HG02610 (cell line): ENCODE data around the gene TTLL8.

Experiments used
- ATAC-seq: cut with Tn5 transposase; IDR thresholded peaks from one replicate; pipeline ENCODE4 v1.9.1; 2021; ENCODE audit warnings: mild to moderate bottlenecking, moderate library complexity; ENCODE audit not compliant: unreplicated experiment

TTLL8 gene

DNA sequence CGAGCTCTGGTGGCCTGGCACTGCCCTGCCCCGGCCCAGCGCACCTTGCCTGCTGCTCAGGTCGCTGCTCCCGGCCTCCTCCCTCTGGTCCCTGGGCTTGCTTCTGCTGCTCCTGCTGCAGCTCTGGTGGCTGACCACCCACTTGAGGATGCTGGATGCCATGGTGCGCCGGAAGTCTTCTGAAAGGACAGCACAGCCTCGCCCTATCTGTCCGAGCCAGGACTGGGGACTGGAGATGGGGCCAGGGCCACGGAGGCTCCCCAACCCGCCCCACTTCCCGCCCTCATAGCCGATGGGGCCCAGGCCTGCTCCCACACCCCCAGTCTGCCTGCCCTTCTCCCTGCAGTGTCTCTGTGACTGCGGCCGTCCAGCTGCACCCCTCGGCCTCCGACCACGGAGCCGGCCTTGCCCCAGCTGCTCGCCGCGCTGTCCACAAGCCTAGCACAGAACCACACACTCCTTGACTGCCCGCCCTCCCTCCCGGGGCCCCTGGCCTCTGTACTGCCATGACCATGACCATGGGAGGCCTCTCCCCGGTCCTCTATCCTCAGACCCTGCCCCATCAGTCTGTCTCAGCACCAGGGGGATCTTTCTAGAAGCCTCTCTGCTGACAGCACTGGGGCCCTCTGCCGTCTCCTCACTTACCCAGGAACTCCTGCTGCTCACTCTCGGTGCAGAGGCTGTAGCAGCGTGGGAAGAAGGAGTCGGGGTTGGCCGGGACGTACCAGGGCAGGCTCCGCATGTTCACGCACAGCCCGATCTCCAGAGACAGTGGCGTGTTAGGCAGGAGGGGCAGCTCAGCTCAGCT is 12.7 kb downstream of the TTLL8 start:
- no peak for ATAC-seq

DNA sequence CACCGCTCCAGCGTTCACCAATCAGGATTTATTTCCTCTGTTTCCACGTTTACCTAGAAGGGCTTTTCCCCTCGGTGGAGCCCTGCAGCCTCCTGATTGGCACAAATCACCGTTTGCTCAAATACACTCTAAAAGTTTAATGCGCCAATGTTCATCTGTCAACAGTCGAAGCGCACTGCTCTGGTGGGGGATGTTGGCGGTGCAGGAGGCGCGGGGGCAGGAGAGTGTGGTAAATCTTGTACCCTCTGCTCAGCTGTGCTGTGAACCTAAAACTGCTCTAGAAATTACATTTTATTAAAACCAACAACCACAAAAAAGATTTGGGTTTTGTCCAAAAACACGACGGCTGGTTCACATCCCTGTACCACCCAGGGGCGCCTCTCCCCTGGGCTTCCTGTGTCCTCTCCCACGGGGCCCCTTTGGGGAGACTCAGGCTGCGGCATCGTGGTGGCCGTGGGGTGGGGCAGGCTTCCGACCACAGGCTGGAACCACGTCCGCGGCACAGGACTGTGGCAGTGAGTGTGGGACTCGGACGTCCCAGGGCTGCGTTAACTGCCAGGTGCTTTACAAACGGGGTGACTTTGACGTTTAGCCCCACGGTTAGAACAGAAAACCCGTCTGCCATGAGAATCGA is 13.5 kb downstream of the TTLL8 start:
- ATAC-seq, result no peak

DNA sequence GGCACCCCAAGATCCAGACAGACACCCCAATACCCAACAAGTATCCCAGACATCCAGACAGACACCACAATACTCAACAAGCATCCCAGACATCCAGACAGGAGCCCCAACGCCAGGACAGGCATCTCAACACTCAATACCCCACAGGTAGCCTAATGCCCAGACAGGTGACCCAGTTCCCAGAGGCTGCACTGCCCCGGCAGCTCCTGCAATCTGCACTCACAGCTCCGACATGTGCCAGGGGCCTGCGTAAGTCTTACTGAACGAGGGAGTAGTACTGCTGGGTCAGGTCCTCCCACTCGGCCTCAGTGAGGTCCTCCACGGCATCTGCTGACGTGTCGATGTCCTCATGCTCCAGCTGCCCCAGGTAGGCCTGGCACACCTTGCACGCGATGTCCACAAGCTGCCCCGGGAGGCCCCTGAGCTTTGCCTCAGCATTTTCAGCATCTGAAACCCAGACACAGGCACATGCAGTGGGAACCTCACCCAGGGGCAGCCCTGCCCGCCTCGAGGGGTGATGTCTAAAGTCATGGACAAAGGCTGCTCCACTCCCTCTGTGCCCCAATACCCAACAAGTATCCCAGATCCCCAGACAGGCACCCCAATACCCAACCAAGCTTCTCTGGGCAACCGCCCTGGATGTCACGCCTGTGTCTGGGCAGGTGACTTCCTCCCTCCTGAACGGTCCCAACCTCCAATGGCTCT is 16.6 kb downstream of the TTLL8 start:
- no peak for ATAC-seq

DNA sequence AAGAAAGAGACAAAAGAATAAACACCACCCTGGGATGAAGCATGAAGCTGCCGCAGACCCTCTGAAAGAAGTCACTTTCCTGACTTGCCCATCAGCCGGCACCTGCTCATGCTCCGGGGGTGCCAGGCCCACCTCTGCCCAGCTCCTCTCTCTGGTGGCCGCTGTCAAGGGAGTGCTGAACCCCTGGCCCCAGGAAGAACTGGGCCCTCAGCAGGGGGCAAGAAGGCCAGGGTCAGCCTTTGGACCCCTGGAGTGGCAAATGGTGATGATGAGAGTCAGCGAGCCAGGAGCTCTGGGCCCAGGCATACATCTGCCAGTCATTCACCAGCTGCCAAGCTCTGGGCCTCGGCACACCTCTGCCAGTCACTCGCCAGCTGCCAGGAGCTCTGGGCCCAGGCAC is 17.4 kb downstream of the TTLL8 start:
- no peak for ATAC-seq

DNA sequence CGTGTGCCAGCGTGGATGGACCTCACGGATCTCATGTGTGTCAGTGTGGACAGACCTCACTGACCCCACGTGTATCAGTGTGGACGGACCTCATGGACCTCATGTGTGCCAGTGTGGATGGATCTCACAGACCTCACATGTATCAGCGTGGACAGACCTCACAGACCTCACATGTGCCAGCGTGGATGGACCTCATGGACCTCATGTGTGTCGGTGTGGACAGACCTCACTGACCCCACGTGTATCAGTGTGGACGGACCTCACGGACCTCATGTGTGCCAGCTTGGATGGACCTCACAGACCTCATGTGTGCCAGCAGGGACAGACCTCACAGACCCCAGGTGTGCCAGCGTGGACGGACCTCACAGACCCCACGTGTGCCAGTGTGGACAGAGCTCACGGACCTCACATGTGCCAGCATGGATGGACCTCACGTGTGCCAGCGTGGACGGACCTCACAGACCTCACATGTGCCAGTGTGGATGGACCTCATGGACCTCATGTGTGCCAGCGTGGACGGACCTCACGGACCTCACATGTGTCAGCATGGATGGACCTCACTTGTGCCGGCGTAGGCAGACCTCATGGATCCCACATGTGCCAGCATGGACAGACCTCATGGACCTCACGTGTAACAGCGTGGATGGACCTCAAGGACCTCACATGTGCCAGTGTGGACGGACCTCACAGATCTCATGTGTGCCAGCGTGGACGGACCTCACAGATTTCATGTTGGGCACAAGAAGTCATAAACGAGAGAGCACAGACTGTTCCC is 18.2 kb downstream of the TTLL8 start:
- ATAC-seq, result no peak

DNA sequence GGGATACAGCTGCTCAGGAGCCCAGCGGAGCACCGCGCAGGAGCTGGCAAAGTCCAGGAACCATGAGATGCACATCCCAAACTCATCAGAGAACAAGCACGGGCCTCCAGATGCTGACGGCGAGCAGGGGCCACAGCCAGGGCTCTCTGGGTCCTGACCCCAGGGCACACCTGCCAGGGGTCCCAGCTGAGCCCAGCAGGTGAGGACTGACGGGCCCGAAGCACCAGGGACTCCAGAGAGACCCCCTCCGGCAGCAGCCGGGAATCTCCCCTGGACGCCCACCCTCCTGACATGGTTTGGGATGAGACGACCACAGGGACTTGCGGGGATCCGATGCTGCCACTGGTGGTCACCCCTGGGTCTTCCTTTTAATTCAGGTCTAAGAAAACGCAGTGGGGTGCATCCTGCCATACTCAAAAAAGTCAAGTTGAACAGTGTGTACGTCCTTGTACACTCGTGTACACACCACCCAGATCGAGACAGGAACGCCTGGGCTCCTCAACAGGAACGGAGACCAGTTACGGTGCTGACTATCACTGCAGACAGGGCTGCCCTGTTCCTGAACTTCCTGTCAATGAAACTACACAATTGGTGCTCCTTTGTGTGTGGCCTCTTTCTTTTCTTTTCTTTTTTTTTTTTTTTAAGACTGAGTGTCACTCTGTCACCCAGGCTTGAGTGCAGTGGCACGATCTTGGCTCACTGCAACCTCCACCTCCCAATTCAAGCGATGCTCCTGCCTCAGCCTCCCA is 21.9 kb downstream of the TTLL8 start:
- ATAC-seq, result no peak

DNA sequence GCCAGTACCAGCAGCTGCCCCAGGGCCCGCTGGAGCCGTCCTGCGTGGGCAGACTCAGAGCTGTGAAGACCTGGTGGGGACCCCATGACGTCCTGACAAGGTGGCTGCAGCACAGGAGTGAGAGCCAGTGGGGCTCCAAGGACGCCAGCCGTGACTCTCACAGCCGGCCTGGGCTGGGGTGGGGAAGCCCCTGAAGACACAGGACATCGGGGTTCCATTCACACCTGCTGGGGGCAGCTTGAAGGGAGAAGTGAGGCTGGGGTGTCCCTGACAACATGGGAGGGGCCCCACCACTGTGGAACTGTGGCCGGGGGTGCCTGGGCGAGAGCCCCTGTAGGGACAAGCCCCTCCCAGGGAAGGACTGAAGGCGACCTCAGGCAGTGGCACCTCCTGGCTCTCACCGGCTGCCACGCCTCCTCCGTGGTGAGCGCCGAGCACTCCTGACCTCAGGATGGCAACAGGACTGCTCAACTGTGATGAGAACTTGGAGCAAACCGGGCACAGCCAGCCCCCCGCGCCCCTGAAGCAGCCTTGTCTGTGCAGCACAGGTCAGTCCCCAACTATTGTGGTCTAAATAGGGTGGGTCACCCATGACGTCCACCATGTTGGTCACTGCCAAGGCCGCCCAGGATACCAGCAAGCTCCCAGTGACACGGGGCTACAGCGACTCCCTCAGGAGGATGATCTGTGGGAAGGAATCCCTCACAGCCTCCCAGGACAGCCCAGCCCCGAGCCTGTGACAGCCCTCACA is 22.8 kb downstream of the TTLL8 start:
- ATAC-seq, result no peak

DNA sequence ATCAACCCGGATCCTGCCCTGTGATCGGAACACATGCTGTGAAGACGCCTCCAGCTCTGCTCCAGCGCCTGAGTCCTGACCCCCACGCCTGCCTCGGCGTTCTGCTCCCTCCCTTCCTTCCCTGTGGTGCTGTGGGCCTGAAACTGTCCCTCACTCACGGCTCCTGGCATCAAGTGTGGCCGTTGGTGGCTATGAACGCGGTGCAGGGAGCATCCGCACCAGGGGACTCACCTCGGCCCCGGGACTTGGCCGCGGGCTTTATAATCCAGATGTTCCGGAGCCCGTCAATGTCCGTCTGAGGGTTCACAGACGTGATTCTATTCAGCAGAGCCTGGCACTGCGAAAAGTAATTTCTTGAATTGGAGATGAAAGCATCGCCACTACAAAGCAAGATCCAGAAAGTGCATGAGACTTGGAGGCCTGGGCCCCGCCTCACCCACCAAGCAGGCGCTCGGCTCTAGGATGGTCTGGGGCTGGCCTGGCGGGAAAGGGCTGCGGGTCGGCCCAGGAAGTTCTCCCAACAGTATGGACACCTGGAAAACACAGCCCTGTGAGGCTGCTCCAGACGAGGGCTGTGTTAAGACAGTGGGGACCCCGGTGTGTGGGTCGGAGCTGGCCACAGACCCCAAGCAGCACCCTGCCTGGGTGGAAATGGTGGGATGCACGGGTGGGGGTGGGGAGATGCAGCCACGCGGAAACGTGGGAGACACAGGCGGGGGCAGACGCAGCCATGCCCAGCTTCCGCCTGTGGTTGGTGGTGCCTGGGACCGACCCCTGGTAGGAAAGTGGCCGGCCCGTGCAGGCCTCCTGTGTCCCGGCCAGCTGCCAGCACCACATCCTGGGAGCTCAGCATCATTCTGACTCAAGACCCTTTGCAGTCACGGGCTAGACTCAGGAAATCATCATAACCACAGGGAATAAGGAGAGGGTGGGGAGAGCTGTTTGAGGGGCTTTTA is 23.7 kb downstream of the TTLL8 start:
- ATAC-seq, result no peak

DNA sequence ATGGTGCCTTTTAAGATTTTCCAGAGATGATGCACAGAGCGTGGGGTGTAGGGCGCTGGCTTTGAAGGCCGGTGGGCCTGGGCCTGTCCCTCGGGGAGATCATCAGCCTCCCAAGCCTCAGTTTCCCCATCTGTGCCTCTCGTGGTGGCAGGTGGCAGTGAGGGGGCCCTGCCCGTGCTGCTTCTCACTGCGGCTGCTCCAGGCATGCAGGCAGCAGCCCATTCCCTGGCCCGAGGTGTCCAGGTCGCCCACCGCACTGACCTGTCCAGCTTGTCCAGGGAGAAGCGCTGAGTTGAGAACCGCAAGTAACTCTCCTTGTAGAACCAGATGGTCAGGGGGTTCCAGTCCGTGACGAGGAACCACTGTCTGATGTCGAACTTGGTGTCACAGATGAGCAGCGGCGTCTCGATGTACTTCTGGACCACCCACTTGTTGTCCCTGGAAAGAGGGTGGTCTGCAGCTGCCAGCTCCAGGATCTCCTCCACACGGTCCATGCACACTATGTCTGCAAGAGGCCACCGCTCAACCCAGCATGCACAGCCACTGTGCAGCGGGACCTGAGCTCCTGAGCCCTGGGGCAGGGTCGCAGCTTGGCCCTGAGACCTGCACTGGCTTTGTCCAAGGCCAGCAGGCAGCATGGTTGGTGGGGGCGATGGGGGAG is 25.0 kb downstream of the TTLL8 start:
- no peak for ATAC-seq

DNA sequence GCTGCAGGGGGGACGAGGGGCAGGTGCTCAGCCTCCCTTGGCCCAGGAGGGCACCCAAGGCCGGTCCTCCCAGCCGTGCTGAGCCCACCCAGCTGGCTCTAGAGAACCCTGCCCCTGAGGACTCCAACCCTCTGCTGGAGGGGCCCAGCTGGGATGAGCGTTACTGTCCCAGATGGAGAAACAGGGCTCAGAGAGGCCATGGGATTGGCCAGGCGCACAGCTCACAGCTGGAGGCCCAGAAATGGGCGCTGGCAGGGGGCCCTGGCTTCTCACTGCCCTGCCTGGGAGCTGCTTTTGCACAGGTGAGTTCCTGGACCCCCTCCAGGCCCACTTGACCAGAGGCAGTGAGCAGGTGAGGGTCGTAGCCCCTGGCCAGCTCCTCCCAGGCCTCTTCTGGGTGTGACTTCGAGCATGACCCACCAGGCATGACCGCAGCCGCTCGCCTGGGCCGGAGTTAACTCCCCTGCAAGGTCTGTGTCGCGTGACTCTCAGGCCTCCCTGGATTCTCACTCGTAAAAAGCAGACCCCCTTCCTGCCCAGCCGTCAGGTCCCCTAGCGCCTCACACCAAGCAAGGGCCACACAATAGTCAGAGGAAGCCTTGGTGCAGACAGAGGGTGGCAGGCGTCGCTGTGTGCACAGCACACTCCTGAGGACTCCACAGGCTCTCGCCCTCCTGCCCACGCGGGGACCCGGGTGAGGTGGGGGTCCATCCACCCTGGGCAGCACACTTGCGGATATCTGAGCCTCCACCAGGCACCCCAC is 25.8 kb downstream of the TTLL8 start:
- ATAC-seq, result no peak

DNA sequence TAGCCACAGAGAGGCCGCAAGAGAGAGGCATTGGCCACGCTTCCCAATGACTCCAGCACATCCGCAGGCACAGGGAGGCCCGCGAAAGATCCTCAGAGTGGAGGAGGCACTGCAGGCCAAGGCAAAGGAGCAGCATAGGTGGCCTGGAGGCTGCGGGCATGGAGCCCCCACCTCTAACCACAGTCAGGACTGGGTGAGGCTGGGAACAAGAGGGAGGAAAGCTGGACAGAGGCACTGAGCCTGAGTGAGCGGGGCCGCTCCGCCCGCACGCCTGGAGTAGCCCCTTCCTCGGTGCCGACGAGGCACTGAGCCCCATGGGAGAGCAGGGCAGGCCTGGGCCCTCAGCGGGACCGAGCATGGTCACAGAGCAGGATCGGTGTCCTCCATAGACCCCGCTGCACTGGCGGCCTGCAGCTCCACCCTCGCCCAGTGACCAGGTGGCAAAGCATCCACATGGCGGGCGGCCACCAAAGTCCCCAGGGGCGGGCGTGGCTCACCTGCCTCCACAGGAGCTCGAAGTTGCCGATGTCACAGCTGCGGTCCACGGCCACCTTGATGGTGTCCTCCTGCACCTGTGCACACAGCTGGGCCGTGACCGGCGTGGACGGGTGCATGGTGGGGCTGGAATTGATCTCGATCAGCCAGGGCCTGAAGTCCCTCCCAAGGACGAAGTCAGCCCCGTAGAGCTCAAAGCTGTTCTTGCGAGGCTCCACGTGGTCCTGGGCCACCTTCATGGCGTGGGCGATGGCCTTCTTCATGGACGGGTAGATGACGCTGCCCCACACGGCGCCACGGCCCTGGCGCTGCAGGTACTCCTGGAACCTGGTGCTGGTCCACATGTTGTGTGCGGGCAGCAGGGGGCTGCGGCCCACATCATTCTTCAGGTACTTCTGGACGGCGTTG is 26.7 kb downstream of the TTLL8 start:
- no peak for ATAC-seq

DNA sequence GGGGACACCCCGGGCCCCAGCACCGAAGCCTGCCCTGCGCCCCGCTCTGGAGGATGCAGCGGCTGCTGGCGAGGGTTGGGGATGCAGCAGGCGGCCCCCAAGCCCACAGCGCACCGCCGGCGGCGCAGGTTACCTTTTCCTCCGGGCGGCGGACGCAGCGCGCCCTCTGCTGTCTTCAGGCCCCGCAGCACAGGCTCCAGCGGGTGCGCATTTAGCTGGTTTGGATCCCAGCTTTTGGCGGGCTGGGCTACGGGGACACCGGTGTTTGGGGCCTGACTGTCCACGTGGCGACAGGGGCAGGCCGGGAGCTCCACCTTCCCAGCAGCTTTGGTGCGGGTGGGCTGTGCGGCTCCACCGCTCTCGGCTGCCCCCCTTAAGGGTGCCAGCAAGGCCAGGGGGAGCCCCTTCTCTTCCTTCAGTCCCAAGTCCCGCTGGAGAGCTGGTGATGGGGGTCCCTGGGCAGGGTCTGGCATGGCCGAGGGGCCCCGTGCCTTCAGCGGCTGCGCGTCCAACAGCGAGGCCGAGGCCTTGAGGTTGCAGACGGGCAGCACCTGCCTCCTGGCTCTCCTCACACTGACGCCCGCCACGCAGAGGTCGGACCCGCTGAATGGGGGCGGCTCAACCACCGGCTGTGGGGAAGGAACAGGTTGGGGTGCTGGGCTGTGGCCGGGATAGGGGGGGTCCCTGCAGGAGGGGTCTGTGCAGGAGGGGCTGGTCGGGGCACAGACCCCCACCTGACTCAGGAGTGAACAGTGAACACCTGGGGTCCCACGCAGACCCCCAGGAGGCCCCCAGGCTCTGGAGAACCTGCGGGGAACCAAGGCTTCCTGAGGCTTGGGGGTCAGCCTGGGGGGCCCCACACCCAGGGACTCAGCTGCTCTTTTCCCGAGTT is 27.6 kb downstream of the TTLL8 start:
- ATAC-seq, result no peak

DNA sequence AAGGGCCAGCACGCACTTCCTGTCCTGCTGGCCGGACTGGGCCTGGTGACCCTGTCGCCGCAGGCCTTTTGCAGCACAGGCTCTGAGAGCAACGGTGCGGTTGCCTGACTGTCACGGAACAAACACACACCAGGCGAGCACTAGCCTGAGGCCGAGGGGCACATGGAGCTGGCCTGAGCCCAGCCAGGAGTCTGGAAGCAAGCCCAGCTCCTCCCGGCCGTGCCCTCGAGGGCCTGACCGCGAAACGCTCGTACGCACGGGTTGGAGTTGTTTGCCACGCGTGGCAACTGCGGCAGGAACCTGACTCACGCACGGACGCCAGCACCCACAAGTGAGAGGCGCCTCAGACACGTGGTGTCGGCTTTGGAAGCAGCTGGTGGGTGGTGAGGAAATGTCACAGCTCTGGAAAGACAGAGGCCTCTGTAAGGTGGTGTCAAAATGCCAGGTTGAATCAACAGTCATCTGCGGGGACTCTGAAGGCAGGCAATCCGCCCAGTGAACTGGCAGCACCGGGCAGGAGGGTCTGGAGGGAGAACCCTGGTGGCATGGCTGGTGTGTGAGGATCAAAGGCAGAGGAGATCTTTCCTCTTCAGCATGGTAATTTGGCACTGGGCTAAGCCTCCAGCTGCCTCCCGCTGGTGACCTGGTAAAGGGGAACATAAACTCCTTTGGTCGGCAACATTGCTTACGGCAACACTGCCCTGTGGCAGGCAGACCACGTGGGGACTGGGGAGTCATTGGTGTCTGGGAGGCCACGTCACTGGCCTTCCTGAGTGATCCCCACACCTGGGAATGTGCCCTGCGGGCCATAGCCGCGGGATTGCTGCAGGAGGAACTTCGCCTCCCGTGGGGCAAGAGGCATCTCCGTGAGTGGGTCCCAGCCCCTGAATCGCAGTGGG is 30.2 kb downstream of the TTLL8 start:
- no peak for ATAC-seq

DNA sequence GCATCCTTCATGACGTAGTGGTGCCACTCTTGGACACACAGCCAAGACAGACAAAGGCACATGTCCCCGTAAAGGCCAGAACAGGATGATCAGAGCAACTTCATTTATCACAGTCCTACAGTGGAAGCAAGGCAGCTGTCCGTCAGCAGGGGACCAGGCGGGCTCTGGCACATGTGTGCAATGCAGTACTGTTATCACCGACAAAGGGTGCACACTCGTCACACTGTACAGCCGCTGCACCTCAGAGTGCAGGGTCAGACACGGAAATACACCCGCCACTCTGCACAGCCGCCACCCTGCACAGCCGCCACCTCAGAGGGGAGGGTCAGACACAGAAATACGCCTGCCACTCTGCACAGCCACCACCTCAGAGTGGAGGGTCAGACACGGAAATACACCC is 32.1 kb downstream of the TTLL8 start:
- ATAC-seq, result no peak
